GM23338 (cell line): Measurements from ENCODE around the gene DYRK4. TPM values are rescaled to one million over a fixed set of nuclear protein-coding genes. Genes with fewer than 3 reads are reported as not detected.

Experiments
- ATAC-seq: fragments of 200-7000 bp; cut with Tn5 transposase; 3 replicates; pipeline ENCODE4 v1.9.1; 2020
- DNase-seq: peaks from one replicate; pipeline ENCODE4 v3.0.0-alpha.2; 2015; ENCODE audit warnings: low spot score
- H2AFZ ChIP-seq: fragments of 200-600 bp; sonication (generic); 2 replicates; pipeline ENCODE4 v1.8.0; 2016; ENCODE audit warnings: antibody characterized with exemption, mild to moderate bottlenecking, moderate library complexity
- H3F3A ChIP-seq: fragments of 200-600 bp; sonication (generic); replicated peaks from 2 replicates; pipeline ENCODE4 v1.8.0; 2017; ENCODE audit warnings: antibody characterized with exemption, mixed run types, low read depth
- H3K27ac ChIP-seq: fragments of 200-600 bp; sonication (generic); 2 replicates; pipeline ENCODE4 v1.6.1; 2016; ENCODE audit warnings: low read depth
- H3K27me3 ChIP-seq: fragments of 200-600 bp; sonication (generic); 2 replicates; pipeline ENCODE4 v1.8.0; 2016; ENCODE audit warnings: mild to moderate bottlenecking, mixed run types, moderate library complexity; ENCODE audit not compliant: insufficient read depth
- H3K36me3 ChIP-seq: fragments of 200-600 bp; sonication (generic); 2 replicates; pipeline ENCODE4 v1.8.0; 2016; ENCODE audit warnings: mild to moderate bottlenecking; ENCODE audit not compliant: insufficient read depth
- H3K4me1 ChIP-seq: fragments of 200-600 bp; sonication (generic); 2 replicates; pipeline ENCODE4 v1.8.0; 2016; ENCODE audit warnings: mild to moderate bottlenecking, moderate library complexity; ENCODE audit not compliant: insufficient read depth
- H3K4me2 ChIP-seq: fragments of 200-600 bp; sonication (generic); 2 replicates; pipeline ENCODE4 v1.7.1; 2017; ENCODE audit warnings: mixed run types
- H3K4me3 ChIP-seq: fragments of 200-600 bp; sonication (generic); 2 replicates; pipeline ENCODE4 v1.6.1; 2016; ENCODE audit warnings: mixed run types
- H3K79me2 ChIP-seq: fragments of 200-600 bp; sonication (generic); replicated peaks from 2 replicates; pipeline ENCODE4 v1.8.0; 2017; ENCODE audit warnings: mild to moderate bottlenecking; ENCODE audit not compliant: insufficient read depth
- H3K9me2 ChIP-seq: fragments of 200-600 bp; sonication (generic); 2 replicates; pipeline ENCODE4 v1.8.0; 2017; ENCODE audit not compliant: insufficient read depth
- H4K20me1 ChIP-seq: fragments of 200-600 bp; sonication (generic); replicated peaks from 2 replicates; pipeline ENCODE4 v1.8.0; 2017; ENCODE audit warnings: mild to moderate bottlenecking; ENCODE audit not compliant: insufficient read depth
- H3K27ac Mint-ChIP-seq: 2 replicates; pipeline ENCODE4 v1.8.0; 2020; ENCODE audit warnings: inconsistent platforms, mild to moderate bottlenecking, moderate library complexity, mixed read lengths
- H3K27me3 Mint-ChIP-seq: 3 replicates; pipeline ENCODE4 v1.8.0; 2022; ENCODE audit warnings: low read depth, mild to moderate bottlenecking, moderate library complexity, mixed read lengths, inconsistent platforms; ENCODE audit not compliant: insufficient read depth, poor library complexity
- H3K36me3 Mint-ChIP-seq: 3 replicates; pipeline ENCODE4 v1.8.0; 2021; ENCODE audit warnings: low read depth, mild to moderate bottlenecking, inconsistent platforms, moderate library complexity, mixed read lengths
- H3K4me1 Mint-ChIP-seq: 3 replicates; pipeline ENCODE4 v1.8.0; 2020; ENCODE audit warnings: mild to moderate bottlenecking, inconsistent platforms, mixed read lengths
- H3K4me3 Mint-ChIP-seq: 3 replicates; pipeline ENCODE4 v1.8.0; 2021; ENCODE audit warnings: moderate library complexity, mild to moderate bottlenecking, inconsistent platforms, mixed read lengths
- H3K9me3 Mint-ChIP-seq: 3 replicates; pipeline ENCODE4 v1.8.0; 2020; ENCODE audit warnings: moderate library complexity, mild to moderate bottlenecking, inconsistent platforms, mixed read lengths
- CTCF ChIP-seq, 2 experiments: fragments of 200-600 bp in 1 of 2; sonication (generic) in 1 of 2; conservative IDR thresholded peaks; 2 replicates each; pipeline versions ENCODE4 v1.5.1 to v1.6.1; 2016 to 2017; ENCODE audit warnings: antibody characterized with exemption in 2 of 2, low read depth in 2 of 2, mild to moderate bottlenecking in 2 of 2, moderate library complexity in 1 of 2
- ETS1 ChIP-seq: IDR thresholded peaks from 2 replicates; pipeline ENCODE4 v1.6.1; 2016; ENCODE audit warnings: antibody characterized with exemption
- EZH2 ChIP-seq: fragments of 200-600 bp; sonication (generic); IDR thresholded peaks from one replicate; pipeline ENCODE4 v1.8.0; 2017; ENCODE audit warnings: antibody characterized with exemption, mild to moderate bottlenecking, low read depth; ENCODE audit not compliant: unreplicated experiment
- EZH2phosphoT487 ChIP-seq: fragments of 200-600 bp; sonication (generic); IDR thresholded peaks from one replicate; pipeline ENCODE4 v1.8.1; 2018; ENCODE audit warnings: antibody characterized with exemption; ENCODE audit not compliant: unreplicated experiment
- NANOG ChIP-seq: IDR thresholded peaks from 2 replicates; pipeline ENCODE4 v1.6.1; 2016; ENCODE audit warnings: antibody characterized with exemption, borderline replicate concordance
- POLR2AphosphoS5 ChIP-seq: IDR thresholded peaks from 2 replicates; pipeline ENCODE4 v1.6.1; 2016; ENCODE audit warnings: antibody characterized with exemption, low read depth
- REST ChIP-seq: IDR thresholded peaks from one replicate; pipeline ENCODE4 v1.6.1; 2018; ENCODE audit warnings: antibody characterized with exemption; ENCODE audit not compliant: unreplicated experiment
- ZNF462 ChIP-seq: fragments of 250-450 bp; sonication (Bioruptor Pico); IDR thresholded peaks from 2 replicates; pipeline ENCODE4 v1.5.0; 2020; ENCODE audit warnings: mild to moderate bottlenecking, moderate library complexity
- polyA plus RNA-seq: library from polyadenylated mRNA; unstranded; fragments of >200 nt; fragmentation: Nextera tagmentation; extraction: Ambion mirVana; gene quantifications from 2 replicates; pipeline ENCODE4 v1.2.1, GENCODE V29; 2016
- total RNA-seq: library from RNA; depleted of rRNA; stranded (reverse); fragments of >200 nt; shearing (Covaris generic); gene quantifications from 2 replicates; pipeline ENCODE4 v1.2.3, GENCODE V29; 2014

Gene DYRK4
- total and polyA plus RNA-seq, 2 experiments from 2014 or later = 11.3 to 16.9 TPM

- no peaks in the 10 kb centered on the region for H3K27me3 ChIP-seq
- no peaks in the 10 kb centered on the region for H3K9me3 Mint-ChIP-seq
- no peak overlapping the region for H3K27ac Mint-ChIP-seq
- no peaks in the 10 kb centered on the region; the same call in 1 of the 2 replicates for H3K79me2 ChIP-seq
- H3K4me3 Mint-ChIP-seq = no peak overlapping the region
- H3K36me3 ChIP-seq = peaks cover 17% of the 10 kb centered on the region; the same call in 1 of the 2 replicates
- H3K27ac ChIP-seq = no peak overlapping the region
- H3K4me1 ChIP-seq = peaks cover 13% of the 10 kb centered on the region
- H3F3A ChIP-seq = no peaks in the 10 kb centered on the region
- H4K20me1 ChIP-seq = 0 out of 2 replicates have a peak, but pooled peaks cover 3% of the 10 kb centered on the region
- peaks cover 4% of the 10 kb centered on the region; the same call in 2 of the 3 replicates for H3K4me1 Mint-ChIP-seq
- H2AFZ ChIP-seq = no peak overlapping the region
- TF ChIP-seq EZH2 (no peak), CTCF (conservative IDR thresholded peaks at IDR 0.05; ENCODE audit: low read depth in 2 of 2) (no peak), POLR2AphosphoS5 (no peak), REST (no peak), ETS1 (no peak), NANOG (no peak), EZH2phosphoT487 (no peak), ZNF462 (CRISPR knock-in tag) (no peak)
- peaks cover 28% of the 10 kb centered on the region for H3K36me3 Mint-ChIP-seq
- no peak overlapping the region for H3K4me3 ChIP-seq
- no peak overlapping the region for H3K4me2 ChIP-seq
- no peaks in the 10 kb centered on the region for H3K27me3 Mint-ChIP-seq
- no peak for ATAC-seq
- no peaks in the 10 kb centered on the region for H3K9me2 ChIP-seq
- DNase-seq = no peak
Measured at GRCh38 chr12:4552191-4552590, 9.8 kb upstream of the DYRK4 start.
